ENCODE measurements around the gene AHSG.
A peak's percentile ranks its signal among the peaks of the same experiment; 100 is the strongest.
"Not testable (repeated sequence)": the region's sequence is repeated elsewhere in the genome, so short reads cannot be mapped to it uniquely, and the experiment has no call there.

The AHSG gene

GRCh38 chr3:186612721-186613636 is at the start of gene AHSG:
Gene AHSG, plus strand, starts transcription at chr3:186613060. Its CDS starts 82 bp downstream, at chr3:186613142.
- no peak for DNase-seq (ENCODE audit: low read depth in 2 of 2)

DNA sequence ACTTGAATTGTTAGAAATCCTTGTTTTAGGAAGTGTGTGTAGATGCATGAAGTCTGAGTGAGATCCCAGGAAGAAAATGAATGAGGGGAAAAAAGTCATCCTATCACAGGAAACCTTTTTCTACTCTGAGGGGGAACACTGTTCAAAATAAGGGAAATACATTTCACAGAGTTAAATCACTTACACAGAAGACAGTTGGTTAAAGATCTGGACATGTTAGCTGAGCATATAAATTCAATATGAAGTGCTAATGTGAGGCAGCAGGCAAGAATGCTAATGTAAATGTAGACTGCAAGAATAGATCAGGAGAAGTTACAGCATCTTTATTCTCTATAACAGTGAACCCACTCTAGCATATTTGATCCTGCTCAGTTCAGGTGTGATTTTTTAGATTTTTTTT is 48.3 kb upstream of the AHSG start:
- DNase-seq (ENCODE audit: low read depth in 2 of 2): no peak

DNA sequence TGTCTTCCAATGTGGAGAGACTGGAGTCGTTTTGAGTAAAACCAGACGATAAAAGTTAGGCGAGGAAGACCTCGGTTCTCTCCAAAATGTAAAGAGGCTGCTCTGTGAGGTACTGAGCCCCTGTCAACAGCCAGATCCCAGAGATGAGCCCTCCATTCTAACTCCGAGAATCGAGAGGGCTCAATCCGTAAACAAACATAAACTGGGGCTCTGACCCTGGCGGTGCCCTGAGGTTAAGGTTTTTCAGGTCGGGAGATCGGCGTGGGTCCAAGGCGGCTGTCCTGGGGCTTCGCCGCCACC is 46.1 kb upstream of the AHSG start:
- no peak for DNase-seq (ENCODE audit: low read depth in 2 of 2)

DNA sequence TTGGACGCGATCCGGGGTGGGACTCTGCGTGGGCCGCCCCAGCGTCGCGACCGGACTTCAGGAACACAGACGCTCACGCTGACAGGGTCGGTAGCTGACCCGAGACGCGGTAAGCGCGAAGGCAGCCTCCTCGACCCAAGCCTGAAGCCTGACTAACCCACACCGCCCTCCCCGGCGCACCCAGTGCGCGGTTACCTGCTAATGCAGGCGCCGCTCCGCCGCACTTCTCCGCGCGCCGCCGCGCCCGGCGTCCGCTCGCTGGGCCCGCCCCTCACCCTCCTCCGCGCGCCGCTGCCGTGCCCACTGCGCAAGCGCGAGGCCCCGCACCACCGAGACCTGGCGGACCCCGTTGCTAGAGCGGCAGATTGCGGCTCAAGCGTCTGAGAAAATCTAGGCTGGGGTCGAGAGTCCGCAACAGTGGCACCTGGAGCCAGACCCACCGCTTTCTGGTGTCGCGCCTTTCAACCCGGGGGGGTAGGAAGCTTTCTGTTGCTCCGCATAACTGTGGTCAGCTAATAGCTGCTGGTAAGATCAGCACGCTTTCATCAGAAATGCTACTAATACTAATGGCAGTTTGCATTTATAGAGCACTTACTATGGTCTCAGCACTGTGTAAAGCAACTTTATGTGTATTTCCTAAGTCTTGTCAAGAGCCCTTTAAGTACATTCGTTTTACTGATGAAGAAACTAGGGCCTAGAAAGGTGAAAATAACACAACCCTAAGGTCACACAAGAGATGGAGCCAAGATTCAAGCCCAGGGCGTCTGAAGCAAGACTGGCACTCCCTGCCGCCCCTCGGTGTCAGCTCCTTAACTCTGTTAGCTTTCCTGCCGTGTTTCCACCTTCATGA is 45.6 kb upstream of the AHSG start, which contains the start of gene TBCCD1:
Gene TBCCD1, minus strand, starts transcription at position 268 of the 850 bp plus-strand sequence. CDS start 3,010 bp downstream, outside the sequence.
- peak; percentile 86 to 94 for DNase-seq (ENCODE audit: low read depth in 2 of 2)

GRCh38 chr3:186569361-186569760 is 43.5 kb upstream of the AHSG start:
- DNase-seq (ENCODE audit: low read depth in 2 of 2): not testable (repeated sequence)

DNA sequence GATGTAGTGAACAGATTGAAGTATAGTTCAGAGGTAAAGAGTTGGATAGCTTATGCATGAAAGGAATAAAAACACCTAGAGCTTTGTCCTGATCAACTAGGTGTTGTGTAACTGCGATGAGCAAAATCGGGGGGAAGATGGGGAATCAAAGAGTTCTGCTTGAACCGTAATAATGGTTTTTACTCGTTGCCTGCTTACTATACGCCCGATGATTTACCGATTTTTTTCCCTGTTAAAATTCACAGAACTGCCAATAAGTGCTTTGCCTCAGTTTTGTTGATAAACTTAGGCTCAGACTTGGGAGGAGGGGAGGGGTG is 43.1 kb upstream of the AHSG start:
- no peak for DNase-seq (ENCODE audit: low read depth in 2 of 2)

GRCh38 chr3:186570096-186570940 is 42.5 kb upstream of the AHSG start, which contains the start of gene DNAJB11:
Gene DNAJB11, plus strand, starts transcription at chr3:186570720. Its CDS starts 178 bp downstream, at chr3:186570898.
- DNase-seq (ENCODE audit: low read depth in 2 of 2): peak; percentile 94 to 98

DNA sequence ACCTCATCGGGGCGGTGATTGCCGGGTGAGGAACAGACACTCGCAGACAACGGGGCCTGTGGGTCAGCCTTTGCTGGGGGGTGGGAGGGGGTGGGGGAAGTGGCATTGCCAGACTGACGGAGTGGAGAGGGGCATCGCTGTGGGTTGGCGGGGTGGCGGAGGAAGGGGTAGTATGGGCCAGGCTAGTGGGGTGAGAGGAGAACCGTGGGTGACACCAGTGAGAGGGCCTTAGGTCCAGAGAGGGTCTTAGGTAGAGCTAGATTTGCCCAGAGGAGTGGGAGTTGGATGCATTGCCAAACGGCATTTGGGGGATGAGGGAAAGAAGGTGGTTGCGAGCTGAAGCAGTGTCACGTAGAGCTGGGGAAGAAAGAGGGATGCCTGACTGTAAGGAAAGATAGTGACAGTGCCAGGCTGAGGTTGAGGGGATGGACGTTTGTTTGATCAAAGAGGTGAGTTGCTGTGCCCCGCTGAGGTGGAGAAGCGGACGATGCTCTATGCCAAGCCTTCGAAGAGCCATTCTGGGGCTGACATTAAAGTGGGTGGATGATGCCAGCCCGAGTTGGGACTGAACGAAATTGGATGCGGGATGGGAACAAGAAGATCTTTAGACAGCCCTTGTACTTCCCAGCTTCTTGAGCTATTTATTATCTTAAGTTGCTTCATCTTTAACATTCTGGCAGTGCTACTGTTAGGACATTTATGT is 41.8 kb upstream of the AHSG start:
- no peak for DNase-seq (ENCODE audit: low read depth in 2 of 2)

DNA sequence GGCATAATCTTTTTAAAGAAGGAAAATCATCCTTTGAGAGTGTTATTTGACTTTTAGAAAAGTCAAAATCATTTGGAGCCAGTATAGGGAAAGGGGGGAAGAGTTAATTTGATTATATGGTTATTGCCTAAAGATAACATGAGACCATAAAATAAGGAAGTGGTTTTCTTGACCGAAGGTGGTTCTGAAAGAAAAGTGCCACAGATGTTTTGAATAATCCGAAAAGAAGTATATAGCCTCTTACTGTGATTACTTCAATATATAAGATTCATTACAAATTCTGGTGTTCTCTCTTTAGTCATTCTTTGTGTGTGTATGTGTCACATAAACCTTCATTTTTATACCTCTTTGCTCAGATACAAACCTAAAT is 41.2 kb upstream of the AHSG start:
- DNase-seq (ENCODE audit: low read depth in 2 of 2): no peak

GRCh38 chr3:186577521-186577920 is 35.3 kb upstream of the AHSG start:
- no peak for DNase-seq (ENCODE audit: low read depth in 2 of 2)

- DNase-seq (ENCODE audit: low read depth in 2 of 2): no peak
Observed at GRCh38 chr3:186580785-186581184, 32.1 kb upstream of the AHSG start.

GRCh38 chr3:186582541-186582940 is 30.3 kb upstream of the AHSG start:
- DNase-seq (ENCODE audit: low read depth in 2 of 2): no peak

GRCh38 chr3:186583831-186584230 is 29.0 kb upstream of the AHSG start:
- no peak for DNase-seq (ENCODE audit: low read depth in 2 of 2)

DNA sequence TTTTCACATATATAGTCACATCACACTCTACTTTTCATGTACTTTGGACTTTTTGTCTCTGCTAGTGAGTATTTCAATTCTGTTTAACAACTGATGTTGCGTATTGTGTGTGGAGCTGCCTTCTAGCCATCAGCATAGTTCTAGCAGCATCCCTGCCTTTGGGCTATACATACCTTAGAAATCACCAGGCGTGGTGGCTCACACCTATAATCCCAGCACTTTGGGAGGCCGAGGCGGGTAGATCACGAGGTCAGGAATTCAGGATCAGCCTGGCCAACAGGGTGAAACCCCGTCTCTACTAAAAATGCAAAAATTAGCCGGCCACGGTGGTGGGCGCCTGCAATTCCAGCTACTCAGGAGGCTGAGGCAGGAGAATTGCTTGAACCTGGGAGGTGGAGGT is 26.6 kb upstream of the AHSG start:
- DNase-seq (ENCODE audit: low read depth in 2 of 2): not testable (repeated sequence)

DNA sequence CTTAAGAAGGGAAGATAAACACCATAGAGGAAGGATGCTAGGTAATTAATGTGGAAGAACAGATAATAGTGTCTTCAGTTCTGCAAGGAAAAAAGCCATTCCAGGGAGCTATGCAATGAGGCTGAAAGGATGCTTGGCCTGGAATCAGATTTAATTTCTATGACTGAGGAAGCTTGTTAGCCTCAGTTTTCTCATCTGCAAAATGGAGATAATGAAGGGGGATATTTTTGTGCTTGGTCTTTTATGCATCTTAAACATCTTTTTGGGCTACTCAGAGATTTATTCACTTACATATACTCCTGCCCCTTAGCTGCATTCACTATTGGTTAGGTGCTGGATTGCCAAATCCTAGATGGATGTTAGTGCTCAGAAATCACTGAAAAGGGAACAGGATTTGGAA is 25.7 kb upstream of the AHSG start:
- no peak for DNase-seq (ENCODE audit: low read depth in 2 of 2)

- no peak for DNase-seq (ENCODE audit: low read depth in 2 of 2)
Observed at GRCh38 chr3:186588632-186589031, 24.2 kb upstream of the AHSG start.

GRCh38 chr3:186589121-186589520 is 23.7 kb upstream of the AHSG start:
- DNase-seq (ENCODE audit: low read depth in 2 of 2): no peak

DNA sequence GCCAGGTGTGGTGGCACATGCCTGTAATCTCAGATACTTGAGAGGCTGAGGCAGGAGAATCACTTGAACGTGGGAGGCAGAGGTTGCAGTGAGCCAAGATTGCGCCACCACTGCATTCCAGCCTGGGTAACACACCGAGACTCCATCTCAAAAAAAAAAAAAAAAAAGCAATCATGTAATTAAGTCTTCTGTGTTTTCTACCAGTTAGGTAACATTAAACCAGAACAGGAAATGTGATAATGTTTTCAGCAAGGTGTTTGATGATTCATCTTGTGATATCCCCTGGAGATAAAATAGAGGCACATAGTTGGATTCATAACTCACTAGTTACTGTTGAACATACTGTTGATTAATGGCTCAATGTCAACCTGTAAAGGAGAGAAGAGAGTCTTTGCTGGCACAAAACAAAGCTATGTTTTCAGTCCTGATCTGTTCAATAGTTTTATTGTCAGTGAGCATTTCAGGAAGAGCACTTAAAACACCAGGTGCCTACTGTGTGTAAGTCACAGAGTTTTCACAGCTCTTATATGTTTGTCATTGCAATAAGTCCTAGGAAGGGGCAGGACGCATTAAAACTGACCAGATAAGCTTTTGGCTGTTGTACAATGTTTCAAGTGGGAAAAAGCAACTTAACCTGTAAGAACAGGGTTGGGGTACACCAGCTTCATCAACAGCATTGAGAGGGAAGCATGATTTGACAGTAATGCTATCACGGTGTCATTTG is 22.8 kb upstream of the AHSG start:
- DNase-seq (ENCODE audit: low read depth in 2 of 2): no peak

- no peak for DNase-seq (ENCODE audit: low read depth in 2 of 2)
Observed at GRCh38 chr3:186590580-186591295, 22.1 kb upstream of the AHSG start.

DNA sequence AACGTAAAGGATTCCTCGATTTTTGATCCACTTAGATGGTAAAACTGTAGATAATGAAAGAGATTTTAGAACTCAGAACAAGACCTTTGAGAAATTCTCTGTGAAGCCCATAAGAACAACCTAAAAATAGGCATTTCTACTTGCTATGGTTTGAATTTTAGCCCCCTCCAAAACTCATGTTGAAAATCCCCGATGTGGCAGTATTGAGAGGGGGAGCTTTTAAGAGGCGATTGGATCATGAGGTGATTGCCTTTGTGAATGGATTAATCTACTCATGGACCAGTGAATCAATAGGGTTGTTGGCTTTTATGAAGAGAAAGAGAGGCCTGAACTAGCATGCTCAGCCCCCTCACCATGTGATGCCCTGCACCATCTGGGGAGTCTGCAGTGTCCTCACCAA is 20.2 kb upstream of the AHSG start:
- no peak for DNase-seq (ENCODE audit: low read depth in 2 of 2)
